HG03064 (cell line): ENCODE data around the gene SCMH1.
"Not testable (repeated sequence)": the region's sequence is repeated elsewhere in the genome, so short reads cannot be mapped to it uniquely, and the experiment has no call there.

Experiments
- ATAC-seq: cut with Tn5 transposase; IDR thresholded peaks from one replicate; pipeline ENCODE4 v1.9.1; 2021; ENCODE audit warnings: low read depth; ENCODE audit not compliant: unreplicated experiment

SCMH1 gene

DNA sequence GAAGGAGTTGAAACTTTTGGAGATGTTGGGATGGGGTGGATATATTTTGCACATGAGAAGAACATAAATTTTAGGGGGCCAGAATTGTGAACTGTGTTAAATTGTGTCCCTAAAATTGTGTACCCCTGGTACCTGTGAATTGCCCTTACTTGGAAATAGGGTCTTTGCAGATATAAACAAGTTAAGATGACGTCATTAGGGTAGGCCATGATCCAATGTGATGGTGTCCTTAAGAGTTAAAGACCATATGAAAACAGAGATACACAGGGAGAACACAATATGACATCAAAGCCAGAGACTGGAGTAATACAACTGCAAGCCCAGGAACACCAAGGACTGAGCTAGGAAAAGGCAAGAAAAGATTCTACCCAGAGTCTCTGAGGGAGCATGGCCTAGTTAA lies 24.0 kb downstream of the SCMH1 start:
- ATAC-seq, result no peak

DNA sequence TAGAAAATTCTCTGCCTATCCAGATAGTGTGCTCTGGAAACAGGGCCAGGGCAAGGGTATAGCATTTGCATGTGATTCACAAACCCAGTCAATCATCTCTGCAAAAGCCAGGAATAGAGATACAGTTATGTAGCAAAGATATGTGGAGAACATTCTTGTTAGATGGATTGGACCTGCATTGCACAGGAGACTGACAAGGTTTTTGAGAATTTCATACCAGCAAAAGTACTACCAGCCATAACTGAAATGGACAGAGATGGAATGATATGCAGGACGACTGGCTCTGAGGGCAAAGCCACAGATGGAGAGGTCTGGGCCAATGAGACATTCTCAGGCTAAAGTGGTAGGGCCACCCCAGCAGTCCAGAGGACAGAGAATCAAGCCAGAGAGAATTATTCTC lies 24.7 kb downstream of the SCMH1 start:
- no peak for ATAC-seq

DNA sequence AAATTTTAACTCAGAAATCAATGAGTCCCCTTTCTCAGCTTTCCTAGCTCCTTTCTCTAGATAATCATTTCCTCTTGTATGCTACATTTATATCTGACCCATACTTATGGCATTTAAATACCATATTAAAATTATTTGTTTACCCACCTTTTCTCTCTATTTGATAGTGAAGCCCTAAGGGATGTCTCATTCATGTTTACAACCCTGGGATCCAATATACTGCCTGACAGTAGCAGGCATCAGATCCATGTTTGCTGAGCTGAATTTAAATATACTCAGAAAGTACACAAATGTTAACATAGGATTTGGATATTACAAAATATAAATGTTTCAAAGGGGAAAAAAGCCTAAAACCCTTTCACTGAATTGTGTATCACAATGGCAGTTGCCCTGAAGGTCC lies 26.5 kb downstream of the SCMH1 start:
- ATAC-seq, result no peak

DNA sequence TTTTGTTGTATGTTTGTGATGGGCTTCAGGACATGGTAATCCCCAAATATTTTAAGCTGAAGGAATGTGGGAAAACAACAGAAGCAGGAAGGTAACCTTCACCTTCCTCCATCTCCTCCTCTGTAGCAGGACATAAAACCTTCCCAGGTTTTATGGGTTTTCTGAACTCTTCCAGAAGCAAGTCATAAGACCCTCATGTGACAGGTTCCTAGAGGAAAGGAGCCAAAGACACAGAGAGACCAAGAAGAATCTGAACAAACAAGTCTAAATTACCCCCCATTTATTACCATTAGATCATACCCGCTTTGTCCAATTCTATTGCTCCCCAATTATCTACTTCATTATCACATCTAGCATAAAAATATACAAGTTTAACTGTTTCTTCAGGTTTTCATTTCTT lies 28.8 kb downstream of the SCMH1 start:
- no peak for ATAC-seq

DNA sequence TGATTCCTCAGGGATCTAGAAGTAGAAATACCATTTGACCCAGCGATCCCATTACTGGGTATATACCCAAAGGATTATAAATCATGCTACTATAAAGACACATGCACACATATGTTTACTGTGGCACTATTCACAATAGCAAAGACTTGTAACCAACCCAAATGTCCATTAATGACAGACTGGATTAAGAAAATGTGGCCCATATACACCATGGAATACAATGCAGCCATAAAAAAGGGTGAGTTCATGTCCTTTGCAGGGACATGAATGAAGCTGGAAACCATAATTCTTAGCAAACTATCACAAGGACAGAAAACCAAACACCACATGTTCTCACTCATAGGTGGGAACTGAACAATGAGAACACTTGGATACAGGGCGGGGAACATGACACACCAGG lies 30.5 kb downstream of the SCMH1 start:
- not testable (repeated sequence) for ATAC-seq

GRCh38 chr1:41207053-41207452 lies 35.1 kb downstream of the SCMH1 start:
- not testable (repeated sequence) for ATAC-seq

DNA sequence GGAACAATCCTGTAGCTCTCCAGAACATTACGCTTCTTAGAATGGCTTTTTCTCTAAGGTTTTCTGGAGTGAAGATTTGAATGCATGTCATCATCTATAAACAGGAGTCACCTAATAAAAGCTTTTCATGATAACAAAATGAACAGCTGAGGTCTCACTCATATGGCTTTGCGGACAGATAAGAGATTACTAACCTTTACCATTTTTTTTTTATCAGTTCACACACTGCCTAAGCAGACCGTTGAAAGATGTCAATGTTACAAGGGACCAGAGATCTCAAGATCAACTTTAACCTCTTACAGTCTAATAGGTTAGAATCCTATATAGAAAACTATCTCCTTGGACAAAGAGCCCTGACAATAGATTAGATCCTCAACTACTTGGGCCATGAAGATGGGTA lies 41.4 kb downstream of the SCMH1 start:
- no peak for ATAC-seq

- ATAC-seq, result no peak
Measured at GRCh38 chr1:41199375-41199774, 42.7 kb downstream of the SCMH1 start.

- no peak for ATAC-seq
Measured at GRCh38 chr1:41192456-41193178, 49.5 kb downstream of the SCMH1 start.

DNA sequence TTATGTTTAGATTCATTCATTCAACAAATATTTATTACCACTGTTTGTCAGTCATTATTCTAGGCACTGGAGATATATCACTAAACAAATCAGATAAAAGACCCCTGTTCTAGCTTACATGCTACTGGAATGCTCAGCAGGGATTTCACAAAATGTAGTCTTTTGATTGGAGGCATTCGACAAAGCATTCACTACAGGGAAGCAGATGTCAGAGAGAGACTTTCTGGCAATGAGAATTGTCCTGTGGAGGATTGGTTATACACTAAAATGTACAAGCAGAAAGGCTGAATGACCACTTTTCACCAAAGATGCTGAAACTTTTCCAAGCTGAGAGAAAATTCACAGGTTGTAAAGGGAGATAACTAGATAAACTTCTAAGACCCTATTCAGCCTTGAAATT lies 57.7 kb downstream of the SCMH1 start:
- ATAC-seq, result no peak

DNA sequence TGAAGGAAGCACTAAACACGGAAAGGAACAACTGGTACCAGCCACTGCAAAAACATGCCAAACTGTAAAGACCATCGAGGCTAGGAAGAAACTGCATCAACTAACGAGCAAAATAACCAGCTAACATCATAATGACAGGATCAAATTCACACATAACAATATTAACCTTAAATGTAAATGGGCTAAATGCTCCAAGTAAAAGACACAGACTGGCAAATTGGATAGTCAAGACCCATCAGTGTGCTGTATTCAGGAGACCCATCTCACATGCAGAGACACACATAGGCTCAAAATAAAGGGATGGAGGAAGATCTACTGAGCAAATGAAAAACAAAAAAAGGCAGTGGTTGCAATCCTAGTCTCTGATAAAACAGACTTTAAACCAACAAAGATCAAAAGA lies 63.9 kb downstream of the SCMH1 start:
- not testable (repeated sequence) for ATAC-seq

DNA sequence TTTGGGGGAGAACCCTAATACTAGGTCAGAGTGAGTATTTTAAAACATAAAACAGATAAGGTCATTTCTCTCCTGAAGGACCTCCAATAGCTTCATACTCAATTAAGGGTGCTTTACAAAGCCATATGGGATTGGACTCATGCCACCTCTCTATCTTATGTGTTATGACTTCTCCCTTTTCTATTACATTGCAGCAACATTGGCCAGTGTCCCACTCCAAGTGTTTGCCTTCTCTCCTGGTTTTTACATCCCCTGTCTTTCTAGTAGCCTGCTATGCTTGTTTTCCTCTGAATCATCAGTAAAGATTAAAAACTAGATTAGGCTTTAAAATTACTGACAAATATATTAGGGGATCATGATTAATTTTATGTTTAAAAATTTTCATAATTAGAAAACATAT lies 66.6 kb downstream of the SCMH1 start:
- ATAC-seq, result no peak

- ATAC-seq, result no peak
Measured at GRCh38 chr1:41174170-41174569, 67.9 kb downstream of the SCMH1 start.

GRCh38 chr1:41173651-41174050 lies 68.5 kb downstream of the SCMH1 start:
- no peak for ATAC-seq

DNA sequence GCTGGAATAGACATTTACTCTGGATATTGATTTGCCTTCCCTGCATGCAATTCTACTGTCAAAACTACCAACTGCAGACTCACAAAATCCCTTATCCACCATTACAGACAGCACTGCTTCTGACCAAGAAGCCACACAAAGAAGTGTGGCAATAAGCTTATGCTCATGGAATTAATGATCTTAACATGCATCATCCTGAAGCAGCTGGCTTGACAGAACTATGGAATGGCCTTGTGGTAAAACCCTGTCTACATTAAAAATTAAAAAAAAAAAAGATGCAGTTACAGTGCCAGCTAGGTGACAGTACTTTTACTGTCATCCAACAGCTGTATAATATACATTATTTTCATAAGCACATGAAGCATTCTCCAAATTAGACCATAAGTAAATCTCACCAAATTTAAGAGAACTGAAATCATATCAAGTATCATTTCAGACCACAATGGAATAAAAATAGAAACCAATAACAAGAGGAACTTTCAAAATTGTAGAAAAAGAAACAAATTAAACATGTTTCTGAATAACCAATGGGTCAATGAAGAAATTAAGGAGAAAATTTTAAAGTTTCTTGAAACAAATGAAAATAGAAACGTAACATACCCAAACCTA lies 70.7 kb downstream of the SCMH1 start:
- no peak for ATAC-seq

GRCh38 chr1:41169799-41170180 lies 72.3 kb downstream of the SCMH1 start:
- ATAC-seq, result no peak

- no peak for ATAC-seq
Measured at GRCh38 chr1:41169066-41169798, 72.9 kb downstream of the SCMH1 start.

- ATAC-seq, result no peak
Measured at GRCh38 chr1:41167667-41168066, 74.4 kb downstream of the SCMH1 start.

- no peak for ATAC-seq
Measured at GRCh38 chr1:41164727-41165126, 77.4 kb downstream of the SCMH1 start.

DNA sequence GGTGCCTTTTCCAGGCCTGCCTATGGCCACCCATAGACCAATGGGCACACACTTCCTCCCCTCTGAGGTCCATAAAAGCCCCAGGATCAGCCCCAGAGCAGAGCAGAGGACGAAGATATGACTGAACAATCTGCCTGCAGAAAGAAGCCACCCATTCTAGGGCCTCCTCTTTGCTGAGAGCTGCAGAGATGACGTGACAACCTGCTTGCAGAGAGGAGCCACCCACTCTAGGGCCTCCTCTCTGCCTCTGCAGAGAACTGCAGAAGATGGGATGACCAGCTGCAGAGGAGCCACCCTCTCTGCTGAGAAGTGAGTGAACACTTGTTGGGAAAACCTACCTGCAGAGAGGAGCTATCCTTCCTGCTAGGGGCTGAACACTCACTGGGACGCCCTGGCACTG lies 79.7 kb downstream of the SCMH1 start:
- ATAC-seq, result no peak

- no peak for ATAC-seq
Measured at GRCh38 chr1:41161846-41162245, 80.3 kb downstream of the SCMH1 start.
